Stimulated activated CD8-positive, alpha-beta memory T cell treated with anti-CD3 and anti-CD28 coated beads, Interleukin-7, amount 100 ng/mL, for 48 hours (primary cell): ENCODE results near the gene CRY2.
"Not testable (repeated sequence)": the region's sequence is repeated elsewhere in the genome, so short reads cannot be mapped to it uniquely, and the experiment has no call there.

Experiments used
- DNase-seq, 2 donors: peaks; one replicate each; pipeline ENCODE4 v3.0.0-alpha.2; 2020; ENCODE audit warnings: low read depth in 1 of 2; ENCODE audit errors: extremely low read depth in 1 of 2

CRY2 gene

DNA sequence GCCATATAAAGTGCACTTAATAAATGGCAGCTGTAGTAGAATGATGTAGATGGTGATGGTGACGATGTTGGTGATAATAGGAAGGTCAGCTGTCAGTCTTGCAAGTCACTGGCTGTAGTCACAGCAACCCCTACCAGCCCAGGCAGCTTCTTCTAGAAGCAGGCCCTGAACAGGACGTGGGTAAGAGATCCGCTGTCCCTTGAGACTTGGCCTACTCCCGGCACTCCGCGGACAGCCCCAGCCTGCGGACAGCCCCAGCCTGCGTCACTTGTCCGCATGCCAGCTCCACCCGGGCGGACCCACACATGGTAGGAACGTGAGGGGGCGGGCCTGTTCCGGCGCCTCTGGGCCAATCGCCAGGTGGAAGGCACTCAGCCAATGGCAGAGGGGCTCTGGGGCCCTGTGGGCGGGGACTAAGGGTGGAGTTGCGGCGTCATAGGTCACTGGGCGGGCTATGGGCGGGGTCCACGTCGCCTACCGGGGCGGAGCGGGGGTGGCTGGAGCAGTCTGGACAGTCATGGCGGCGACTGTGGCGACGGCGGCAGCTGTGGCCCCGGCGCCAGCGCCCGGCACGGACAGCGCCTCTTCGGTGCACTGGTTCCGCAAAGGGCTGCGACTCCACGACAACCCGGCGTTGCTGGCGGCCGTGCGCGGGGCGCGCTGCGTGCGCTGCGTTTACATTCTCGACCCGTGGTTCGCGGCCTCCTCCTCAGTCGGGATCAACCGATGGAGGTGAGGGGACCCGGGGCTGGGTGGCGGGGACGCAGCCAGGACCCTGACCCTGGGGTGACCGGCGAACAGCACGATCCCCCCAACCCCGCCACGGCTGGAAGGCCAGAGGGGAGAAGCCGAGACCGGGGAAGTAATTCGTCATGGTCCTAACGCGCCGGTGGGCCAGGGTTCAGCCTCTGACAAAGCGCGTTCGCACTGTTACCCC, at the start of gene CRY2:
Gene CRY2 (plus strand): TSS at position 502 of the 937 bp plus-strand sequence. CDS start 16 bp downstream, at position 518.
- peak; percentile 98 to 99 for DNase-seq

DNA sequence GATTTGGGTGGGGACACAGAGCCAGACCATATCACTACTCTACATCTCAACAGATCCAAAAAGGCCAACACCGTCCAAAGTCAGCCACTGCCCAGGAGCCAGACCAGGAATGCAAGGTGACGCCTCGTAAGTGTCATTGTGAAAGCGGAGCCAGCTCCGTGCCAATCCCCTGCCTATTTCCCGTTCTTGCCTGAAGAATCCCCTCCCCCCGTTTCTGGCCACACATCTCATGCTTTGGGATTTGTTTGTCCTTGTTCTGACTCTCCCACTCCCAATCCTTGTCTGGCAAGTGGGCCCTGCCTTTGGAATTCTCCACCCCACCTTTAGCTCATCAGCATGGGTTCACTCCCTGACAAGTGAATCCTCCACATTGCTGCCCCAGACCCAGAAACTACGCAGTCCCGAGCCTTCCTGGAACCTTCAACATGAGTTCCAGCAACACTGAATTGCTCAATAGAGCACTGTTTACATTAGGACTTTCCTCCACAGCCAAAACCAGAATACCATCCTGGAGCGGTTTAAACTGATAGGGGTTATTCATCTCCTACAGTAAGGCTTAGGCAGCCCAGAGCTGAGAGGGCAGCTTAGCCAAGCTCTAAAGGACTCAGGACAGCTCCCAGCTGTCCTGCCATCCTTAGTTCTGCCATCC, 48.4 kb upstream of the CRY2 start:
- DNase-seq = no peak

DNA sequence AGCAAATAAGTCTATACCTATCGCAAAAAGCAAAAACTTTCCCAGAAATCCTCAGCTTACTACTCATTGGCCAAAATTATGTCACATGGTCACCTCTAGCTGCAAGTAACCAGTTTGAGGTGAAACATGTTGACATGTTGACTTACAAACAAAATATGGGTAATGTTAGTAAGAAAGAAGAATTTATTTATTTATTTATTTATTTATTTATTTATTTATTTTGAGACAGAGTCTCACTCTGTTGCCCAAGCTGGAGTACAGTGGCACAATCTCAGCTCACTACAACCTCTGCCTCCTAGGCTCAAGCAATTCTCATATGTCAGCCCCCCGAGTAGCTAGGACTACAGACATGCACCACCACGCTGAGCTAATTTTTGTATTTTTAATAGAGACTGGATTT, 47.7 kb upstream of the CRY2 start:
- no peak for DNase-seq

DNA sequence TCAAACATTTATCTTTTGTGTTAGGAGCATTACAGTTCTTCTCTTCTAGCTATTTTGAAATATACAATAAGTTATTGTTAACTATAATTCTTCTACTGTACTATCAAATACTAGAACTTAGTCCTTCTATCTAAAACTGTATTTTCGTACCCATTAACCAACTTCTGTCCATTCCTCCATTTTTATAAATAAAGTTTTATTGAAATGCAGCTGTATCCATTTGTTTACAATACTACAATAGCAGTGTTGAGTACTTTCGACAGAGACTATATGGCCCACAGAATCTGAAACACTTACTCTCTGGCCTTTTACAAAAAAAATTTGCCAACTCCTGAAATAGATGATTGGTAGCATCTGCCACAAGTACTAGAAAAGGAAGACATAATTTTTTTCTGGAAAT, 47.0 kb upstream of the CRY2 start:
- no peak for DNase-seq

DNA sequence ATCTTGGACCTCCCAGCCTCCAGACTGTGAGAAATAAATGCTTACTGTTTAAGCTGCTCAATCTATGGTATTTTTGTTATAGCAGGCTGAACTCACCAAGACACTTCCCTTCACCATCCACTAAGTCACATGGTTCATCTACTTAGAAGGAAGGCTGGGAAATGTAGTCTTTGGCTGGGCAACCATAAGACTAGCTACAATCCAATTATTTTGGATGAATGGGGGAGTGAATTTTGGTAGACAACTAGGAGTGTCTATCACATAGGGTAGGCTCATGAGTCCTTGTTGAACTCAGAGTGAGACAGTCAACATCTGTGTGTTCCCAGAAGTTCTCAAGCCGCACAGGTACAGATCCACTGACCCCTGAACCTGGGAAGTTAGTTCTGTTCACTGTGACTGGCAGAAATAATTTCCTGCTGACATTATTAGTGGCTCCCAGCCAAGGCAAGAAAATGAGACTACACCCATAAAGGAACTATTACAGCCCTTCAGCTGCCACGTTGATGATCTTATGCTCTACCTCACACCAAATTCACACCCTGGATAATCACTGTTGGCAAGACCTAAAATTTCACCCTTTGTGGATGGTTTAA, 45.5 kb upstream of the CRY2 start:
- no peak for DNase-seq

DNA sequence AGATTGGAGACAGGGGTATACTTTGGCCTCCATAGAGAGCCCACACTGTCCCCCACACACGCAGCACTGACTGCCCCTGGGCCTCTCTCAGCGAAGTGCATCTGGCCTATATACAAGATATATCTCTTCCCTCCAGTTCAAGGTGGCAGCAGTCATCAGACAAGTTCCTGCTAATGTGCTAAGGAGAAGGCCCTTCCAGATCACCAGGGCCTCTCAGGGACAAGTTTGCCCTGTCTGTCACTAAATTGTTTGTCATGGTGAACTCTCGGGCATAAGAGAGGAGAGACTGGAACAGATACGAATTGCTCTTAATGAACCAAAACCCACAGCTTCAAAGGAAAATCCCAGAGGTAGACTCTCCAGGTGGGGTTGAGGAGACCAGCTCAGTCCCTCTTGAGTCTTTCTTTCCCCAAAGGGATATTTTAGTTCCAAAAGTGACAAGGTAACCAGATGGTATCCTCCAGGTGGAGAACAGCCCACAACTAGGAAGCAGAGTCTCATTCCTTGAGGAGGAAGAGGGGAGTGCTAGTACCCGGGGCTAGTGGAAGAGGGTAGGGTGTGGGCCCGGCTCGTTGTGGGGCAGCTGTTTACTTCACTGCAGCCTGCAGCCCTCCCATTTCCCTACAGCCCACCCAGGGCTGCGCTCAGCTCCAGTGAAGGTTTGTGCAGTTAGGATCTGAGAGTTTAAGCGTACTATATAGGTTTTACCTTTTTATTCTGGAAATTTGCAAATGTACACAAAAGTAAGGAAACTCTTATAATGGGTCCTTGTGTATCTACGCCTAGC, 44.6 kb upstream of the CRY2 start:
- DNase-seq = no peak

DNA sequence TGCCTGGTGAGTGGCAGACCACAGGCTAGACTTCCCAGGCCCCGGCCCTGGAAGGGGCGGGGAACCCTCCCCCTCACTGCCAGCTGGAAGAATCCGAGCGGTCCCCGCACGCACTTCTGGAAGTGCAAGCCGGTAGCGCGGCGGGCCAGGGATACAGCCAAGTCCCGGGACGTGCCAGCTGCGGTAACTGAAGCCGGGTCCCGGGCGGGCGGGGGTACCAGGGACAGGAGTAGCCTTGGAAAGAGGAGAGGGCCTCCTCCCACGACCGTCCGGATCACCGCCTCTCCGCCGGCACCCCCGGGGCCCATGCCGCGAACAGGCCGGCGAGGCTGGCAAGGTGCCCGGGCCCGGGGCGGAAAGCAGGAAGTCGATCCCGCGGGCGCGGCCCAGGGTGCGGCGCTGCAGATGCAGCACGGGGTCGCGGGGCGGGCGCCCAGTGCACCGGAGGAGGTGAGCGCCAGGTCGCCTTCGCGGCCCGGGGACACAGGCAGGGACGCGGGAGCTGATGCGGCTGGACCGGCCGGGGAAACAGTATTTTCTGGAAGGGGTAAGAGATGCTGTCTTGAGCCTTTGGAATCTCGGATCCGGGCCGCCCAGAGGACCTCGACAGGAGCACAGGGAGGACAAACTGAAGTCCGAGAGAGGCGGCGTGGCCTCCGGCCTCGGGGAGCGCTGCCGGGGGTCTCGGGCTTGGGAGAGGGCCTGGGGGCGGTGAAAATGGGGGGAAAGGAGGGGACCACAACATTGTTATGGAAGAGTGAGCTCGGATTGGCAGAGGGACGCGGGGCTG, 43.1 kb upstream of the CRY2 start:
- peak; percentile 29 to 43 for DNase-seq

DNA sequence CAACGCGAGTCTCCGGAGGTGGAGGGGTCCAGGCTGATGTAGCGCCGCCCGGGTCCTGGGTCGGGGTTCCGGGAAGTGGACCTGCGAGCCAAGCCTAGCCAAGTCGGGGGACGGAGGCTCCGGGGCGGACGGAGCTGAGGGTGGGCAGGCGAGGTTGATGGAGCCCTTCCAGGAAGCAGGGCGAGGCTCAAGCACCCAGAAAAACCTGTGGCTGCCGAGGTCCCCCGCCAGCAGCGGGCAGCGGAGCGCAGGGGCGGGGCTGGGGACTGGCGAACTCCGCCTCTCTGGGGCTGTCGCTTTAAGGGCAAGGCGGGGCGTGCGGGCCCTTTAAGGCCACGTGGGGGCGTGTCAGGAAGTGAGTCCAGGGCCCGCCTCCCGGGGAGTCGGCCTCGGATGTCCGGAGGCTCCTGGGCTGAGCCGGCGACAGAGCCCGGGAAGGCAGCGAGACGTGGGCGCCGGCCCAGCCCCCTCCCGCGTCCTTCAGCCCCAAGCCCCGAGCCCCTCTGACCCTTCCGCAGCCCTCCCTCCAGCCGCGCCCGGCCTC, 42.4 kb upstream of the CRY2 start, which contains the start of gene SLC35C1:
Gene SLC35C1 (plus strand): TSS at position 389 of the 544 bp plus-strand sequence. CDS start 653 bp downstream, outside the sequence.
- peak; percentile 95 to 96 for DNase-seq

DNA sequence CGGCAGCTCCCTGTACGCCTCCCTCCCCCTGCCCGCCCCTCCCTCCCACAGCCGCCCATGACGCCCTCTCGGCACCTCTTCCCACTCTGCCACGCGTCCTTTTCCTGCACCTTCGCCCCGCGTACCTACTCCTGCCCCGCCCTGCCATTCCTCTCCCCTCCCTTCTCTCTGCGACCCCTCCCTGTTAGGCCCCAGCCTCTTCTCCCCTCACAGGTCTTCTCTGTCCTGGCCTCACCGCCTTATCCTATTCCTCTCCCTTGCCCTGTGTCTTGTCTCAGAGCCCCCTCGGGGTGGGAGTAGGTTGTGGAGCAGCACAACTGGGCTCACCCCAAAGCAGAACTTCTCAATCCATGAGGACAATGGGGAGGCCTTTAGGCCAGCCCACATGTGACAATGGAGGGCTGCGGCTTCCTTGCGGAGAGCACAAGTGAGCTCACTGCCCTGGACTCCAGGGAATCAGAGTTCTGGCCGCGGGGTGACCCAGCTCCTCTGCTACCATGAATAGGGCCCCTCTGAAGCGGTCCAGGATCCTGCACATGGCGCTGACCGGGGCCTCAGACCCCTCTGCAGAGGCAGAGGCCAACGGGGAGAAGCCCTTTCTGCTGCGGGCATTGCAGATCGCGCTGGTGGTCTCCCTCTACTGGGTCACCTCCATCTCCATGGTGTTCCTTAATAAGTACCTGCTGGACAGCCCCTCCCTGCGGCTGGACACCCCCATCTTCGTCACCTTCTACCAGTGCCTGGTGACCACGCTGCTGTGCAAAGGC, 41.8 kb upstream of the CRY2 start:
- no peak for DNase-seq

DNA sequence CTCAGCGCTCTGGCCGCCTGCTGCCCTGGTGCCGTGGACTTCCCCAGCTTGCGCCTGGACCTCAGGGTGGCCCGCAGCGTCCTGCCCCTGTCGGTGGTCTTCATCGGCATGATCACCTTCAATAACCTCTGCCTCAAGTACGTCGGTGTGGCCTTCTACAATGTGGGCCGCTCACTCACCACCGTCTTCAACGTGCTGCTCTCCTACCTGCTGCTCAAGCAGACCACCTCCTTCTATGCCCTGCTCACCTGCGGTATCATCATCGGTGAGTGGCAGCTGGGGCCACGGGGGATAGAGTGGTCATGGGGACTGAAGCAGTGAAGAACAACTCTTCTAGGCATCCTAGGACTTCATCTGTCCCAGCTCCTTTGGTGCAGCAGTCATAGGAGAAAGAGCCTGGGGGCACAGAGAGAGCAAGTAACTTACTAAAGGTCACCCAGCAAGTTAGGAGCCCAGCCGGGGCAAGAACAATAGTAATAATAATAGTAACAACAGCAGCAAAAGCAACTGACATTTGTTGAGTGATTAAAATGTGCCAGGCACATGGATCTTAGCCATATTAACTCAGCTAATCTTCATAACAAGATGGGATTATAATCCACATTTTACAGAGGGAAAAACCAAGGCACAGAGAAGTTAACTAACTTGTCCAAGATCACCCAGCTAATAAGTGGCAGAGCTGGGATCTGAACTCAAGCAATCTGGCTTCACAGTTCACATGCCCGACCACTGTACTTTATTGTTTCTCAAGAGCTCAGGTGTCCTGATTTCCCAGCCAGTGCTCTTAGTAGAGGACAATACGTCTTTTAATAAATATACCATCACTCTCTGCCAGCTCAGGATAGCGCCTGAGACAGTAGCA, 41.0 kb upstream of the CRY2 start:
- DNase-seq = no peak

DNA sequence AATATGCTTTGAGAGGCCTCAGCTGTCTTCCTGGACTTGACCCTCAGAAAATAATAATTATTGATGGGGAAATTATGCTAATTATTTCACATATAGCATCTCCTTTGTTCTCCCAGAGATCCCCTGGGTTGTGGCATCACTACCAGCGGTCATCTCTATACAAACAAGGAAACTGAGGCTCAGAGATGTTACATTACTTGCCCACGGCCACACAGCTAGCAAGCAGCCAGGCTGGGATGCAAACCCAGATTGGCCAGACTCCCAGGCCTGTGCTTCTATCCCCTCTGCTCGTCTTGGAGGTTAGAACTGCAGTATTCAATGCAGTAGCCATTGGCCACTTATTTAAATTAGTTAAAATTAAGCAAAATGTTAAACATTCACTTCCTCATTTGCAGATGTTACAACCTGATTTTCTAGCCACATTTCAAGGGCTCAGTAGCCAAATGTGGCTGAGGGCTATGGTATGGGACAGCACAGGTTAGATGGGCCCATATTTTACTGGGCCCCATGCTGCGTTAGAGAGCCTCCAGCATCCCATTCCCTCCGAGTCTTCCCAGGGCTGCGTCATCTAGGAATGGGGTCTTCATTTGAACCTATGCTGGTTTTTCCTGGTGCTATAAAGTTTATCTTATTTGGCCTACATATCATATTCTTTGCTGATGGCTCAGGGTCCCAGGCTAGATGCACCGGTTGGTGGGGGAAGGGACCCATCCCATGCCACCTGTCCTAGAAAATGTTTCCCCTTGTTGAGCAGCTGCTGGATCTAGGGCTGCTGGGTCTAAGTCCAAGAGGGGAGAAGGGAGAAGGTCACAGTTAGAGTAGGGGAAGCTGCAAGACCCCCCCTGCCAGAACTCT, 40.1 kb upstream of the CRY2 start:
- no peak for DNase-seq

DNA sequence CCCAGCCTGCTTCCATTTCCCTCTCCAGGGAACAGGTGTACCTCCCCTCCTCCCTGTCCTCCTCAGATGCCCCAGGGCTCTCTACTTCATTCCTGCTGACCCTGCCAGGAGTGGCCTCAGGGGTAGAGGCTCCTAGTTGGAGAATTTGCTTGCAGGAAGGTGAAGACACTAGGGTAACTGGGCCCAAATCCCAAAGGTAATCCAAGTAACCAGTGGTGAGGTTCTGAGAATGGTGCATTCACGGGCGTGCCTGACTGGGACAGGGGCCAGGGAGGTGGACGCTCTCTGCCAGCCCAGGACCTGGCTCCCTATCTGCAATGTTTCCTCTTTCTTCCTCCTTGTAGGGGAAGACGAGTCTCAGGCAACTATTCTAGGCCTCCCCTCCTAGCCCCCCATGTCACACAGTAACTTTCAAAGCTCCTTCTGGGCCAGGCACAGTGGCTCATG, 39.5 kb upstream of the CRY2 start:
- DNase-seq = no peak

DNA sequence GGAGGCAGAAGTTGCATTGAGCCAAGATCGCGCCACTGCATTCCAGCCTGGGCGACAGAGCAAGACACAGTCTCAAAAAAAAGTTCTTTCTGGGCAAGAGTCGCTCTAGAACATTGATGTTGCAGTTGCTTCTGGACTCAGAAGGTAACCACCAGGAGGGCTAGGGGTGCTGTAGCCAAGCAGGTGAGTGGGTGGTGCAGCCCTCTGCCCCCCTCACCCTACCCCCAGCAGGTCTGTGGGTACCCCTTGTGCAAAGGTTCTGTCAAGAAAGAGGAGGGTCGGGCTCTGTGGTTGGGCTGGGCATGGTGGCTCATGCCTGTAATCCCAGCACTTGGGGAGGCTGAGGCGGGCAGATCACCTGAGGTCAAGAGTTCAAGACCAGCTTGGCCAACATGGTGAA, 38.8 kb upstream of the CRY2 start:
- DNase-seq = not testable (repeated sequence)

DNA sequence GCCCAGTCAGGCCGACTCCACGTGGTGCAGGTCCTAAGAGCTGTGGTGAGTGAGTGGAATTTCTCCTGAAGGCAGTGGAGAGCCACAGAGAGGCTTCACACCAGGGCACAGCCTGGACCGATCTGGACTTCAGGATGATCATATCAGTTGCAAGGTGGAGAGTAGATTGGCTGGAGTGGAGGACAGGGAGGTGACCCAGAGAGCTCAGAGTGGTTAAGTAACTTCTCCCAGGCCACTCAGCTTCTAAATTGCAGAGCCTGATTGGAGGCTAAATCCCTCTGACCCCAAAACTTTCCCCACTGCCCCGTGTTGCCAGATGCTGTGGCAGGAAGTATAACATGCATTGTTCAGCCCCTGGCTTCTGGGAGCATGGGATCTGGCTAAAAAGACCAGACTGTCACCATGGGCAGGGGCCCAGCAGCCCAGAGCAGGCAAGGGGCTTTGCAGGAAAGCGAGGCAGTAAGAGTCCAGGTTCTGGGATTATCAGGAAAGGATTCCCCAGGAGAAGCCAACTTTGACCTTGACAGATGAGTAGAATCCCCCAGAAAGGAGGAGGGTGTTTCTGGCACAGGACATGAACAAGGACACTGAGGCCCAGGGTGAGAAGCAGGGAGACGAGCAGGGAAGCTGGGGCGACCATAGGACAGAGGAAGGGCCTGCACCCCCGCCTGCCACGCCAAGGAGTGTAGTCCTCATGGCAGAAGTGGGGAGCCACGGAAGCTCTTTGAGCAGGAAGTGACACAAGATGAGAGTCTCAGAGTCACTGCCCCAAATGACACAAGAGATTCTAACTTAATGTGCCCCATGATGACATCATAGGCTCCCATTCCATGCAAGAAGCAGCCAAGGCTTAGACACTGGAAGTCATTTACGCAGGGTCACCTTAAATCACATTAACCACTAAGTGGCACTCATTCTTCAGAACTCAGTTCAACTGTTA, 37.5 kb upstream of the CRY2 start:
- no peak for DNase-seq

DNA sequence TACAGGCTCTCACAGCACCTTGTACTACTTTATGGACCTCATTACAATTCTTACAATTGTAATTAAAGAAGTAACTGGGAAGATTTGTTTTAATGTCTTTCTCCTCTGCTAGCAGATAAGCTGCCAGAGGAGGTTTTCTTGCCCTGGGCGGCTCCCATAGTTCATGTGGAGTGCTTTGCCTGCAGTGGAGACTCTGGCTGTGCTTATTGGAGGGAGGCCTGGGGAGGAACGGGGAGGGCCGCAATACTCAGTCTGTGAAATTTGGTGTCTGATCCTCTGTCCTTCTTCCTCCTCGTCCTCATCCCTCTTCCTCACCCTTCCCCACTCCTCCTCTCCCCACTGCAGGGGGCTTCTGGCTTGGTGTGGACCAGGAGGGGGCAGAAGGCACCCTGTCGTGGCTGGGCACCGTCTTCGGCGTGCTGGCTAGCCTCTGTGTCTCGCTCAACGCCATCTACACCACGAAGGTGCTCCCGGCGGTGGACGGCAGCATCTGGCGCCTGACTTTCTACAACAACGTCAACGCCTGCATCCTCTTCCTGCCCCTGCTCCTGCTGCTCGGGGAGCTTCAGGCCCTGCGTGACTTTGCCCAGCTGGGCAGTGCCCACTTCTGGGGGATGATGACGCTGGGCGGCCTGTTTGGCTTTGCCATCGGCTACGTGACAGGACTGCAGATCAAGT, 36.7 kb upstream of the CRY2 start:
- DNase-seq = no peak

DNA sequence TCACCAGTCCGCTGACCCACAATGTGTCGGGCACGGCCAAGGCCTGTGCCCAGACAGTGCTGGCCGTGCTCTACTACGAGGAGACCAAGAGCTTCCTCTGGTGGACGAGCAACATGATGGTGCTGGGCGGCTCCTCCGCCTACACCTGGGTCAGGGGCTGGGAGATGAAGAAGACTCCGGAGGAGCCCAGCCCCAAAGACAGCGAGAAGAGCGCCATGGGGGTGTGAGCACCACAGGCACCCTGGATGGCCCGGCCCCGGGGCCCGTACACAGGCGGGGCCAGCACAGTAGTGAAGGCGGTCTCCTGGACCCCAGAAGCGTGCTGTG, 36.2 kb upstream of the CRY2 start:
- DNase-seq = no peak
